ENCODE measurements around the gene MYRIP.
A peak's percentile ranks its signal among the peaks of the same experiment; 100 is the strongest.
"Not testable (repeated sequence)": the region's sequence is repeated elsewhere in the genome, so short reads cannot be mapped to it uniquely, and the experiment has no call there.

The MYRIP gene

GRCh38 chr3:39788128-39788883, 21.1 kb upstream of the MYRIP start:
- no peak for TF ChIP-seq ZNF274 (IDR thresholded peaks at IDR 0.05; ENCODE audit: low read depth, low read length)
- H3K4me3 ChIP-seq (ENCODE audit: low read length), result no peak overlapping the region

GRCh38 chr3:39791603-39792002, 17.8 kb upstream of the MYRIP start:
- TF ChIP-seq ZNF274 (IDR thresholded peaks at IDR 0.05; ENCODE audit: low read depth, low read length), result no peak
- H3K4me3 ChIP-seq (ENCODE audit: low read length), result no peak overlapping the region

GRCh38 chr3:39794880-39795279, 14.5 kb upstream of the MYRIP start:
- no peak overlapping the region for H3K4me3 ChIP-seq (ENCODE audit: low read length)
- no peak for TF ChIP-seq ZNF274 (IDR thresholded peaks at IDR 0.05; ENCODE audit: low read depth, low read length)

GRCh38 chr3:39801216-39801615, 8.2 kb upstream of the MYRIP start:
- TF ChIP-seq ZNF274 (IDR thresholded peaks at IDR 0.05; ENCODE audit: low read depth, low read length), result no peak

GRCh38 chr3:39802486-39802885, 6.9 kb upstream of the MYRIP start:
- H3K4me3 ChIP-seq (ENCODE audit: low read length), result not testable (repeated sequence)

More at GRCh38 chr3:39801216-39801615, 8.2 kb upstream of the MYRIP start:
- H3K4me3 ChIP-seq (ENCODE audit: low read length), result no peak overlapping the region

GRCh38 chr3:39803956-39804355, 5.5 kb upstream of the MYRIP start:
- TF ChIP-seq ZNF274 (IDR thresholded peaks at IDR 0.05; ENCODE audit: low read depth, low read length), result no peak
- H3K4me3 ChIP-seq (ENCODE audit: low read length), result no peak overlapping the region

- H3K4me3 ChIP-seq (ENCODE audit: low read length), result no peak overlapping the region
- TF ChIP-seq ZNF274 (IDR thresholded peaks at IDR 0.05; ENCODE audit: low read depth, low read length), result no peak
Measured at GRCh38 chr3:39804951-39805350, 4.5 kb upstream of the MYRIP start.

GRCh38 chr3:39805650-39806049, 3.8 kb upstream of the MYRIP start:
- no peak overlapping the region for H3K4me3 ChIP-seq (ENCODE audit: low read length)
- no peak for TF ChIP-seq ZNF274 (IDR thresholded peaks at IDR 0.05; ENCODE audit: low read depth, low read length)

GRCh38 chr3:39806820-39807219, 2.6 kb upstream of the MYRIP start:
- no peak for TF ChIP-seq ZNF274 (IDR thresholded peaks at IDR 0.05; ENCODE audit: low read depth, low read length)
- H3K4me3 ChIP-seq (ENCODE audit: low read length), result no peak overlapping the region

GRCh38 chr3:39808467-39809180, 785 bp upstream of the MYRIP start:
- no peak for TF ChIP-seq ZNF274 (IDR thresholded peaks at IDR 0.05; ENCODE audit: low read depth, low read length)
- H3K4me3 ChIP-seq (ENCODE audit: low read length), result no peak overlapping the region

- H3K4me3 ChIP-seq (ENCODE audit: low read length), result peak overlapping the region; percentile 57; the same call in 1 of the 2 replicates
- TF ChIP-seq ZNF274 (IDR thresholded peaks at IDR 0.05; ENCODE audit: low read depth, low read length), result no peak
Measured at GRCh38 chr3:39809995-39810595, 686 bp downstream of the MYRIP start.

GRCh38 chr3:39810647-39811161, 1.3 kb downstream of the MYRIP start:
- no peak overlapping the region for H3K4me3 ChIP-seq (ENCODE audit: low read length)
- TF ChIP-seq ZNF274 (IDR thresholded peaks at IDR 0.05; ENCODE audit: low read depth, low read length), result no peak

- no peak overlapping the region for H3K4me3 ChIP-seq (ENCODE audit: low read length)
Measured at GRCh38 chr3:39811561-39811960, 2.2 kb downstream of the MYRIP start.

GRCh38 chr3:39812537-39812936, 3.1 kb downstream of the MYRIP start:
- no peak overlapping the region for H3K4me3 ChIP-seq (ENCODE audit: low read length)
- no peak for TF ChIP-seq ZNF274 (IDR thresholded peaks at IDR 0.05; ENCODE audit: low read depth, low read length)

More at GRCh38 chr3:39811561-39811960, 2.2 kb downstream of the MYRIP start:
- TF ChIP-seq ZNF274 (IDR thresholded peaks at IDR 0.05; ENCODE audit: low read depth, low read length), result no peak

- H3K4me3 ChIP-seq (ENCODE audit: low read length), result no peak overlapping the region
- TF ChIP-seq ZNF274 (IDR thresholded peaks at IDR 0.05; ENCODE audit: low read depth, low read length), result no peak
Measured at GRCh38 chr3:39814007-39814406, 4.6 kb downstream of the MYRIP start.
